Hematopoietic multipotent progenitor cell treated with erythropoietin and hydrocortisone succinate and interleukin-3 and kit ligand, for 4 days (in vitro differentiated cells): ENCODE data around the gene CENPP.
A peak's percentile ranks its signal among the peaks of the same experiment; 100 is the strongest.
"Not testable (repeated sequence)": the region's sequence is repeated elsewhere in the genome, so short reads cannot be mapped to it uniquely, and the experiment has no call there.

Experiments
- DNase-seq: peaks from one replicate; pipeline ENCODE4 v3.0.0-alpha.2; 2015

CENPP gene

GRCh38 chr9:92558612-92559374 lies 233.0 kb downstream of the CENPP start:
- DNase-seq = no peak

- no peak for DNase-seq
Observed at GRCh38 chr9:92561374-92562330, 235.9 kb downstream of the CENPP start.

GRCh38 chr9:92562461-92562967 lies 236.8 kb downstream of the CENPP start:
- no peak for DNase-seq

GRCh38 chr9:92563116-92564100 lies 237.7 kb downstream of the CENPP start:
- DNase-seq = peak; percentile 11

- DNase-seq = no peak
Observed at GRCh38 chr9:92564504-92564903, 238.8 kb downstream of the CENPP start.

- no peak for DNase-seq
Observed at GRCh38 chr9:92564982-92565381, 239.2 kb downstream of the CENPP start.

- DNase-seq = not testable (repeated sequence)
Observed at GRCh38 chr9:92571871-92572270, 246.1 kb downstream of the CENPP start.

GRCh38 chr9:92573612-92574011 lies 247.9 kb downstream of the CENPP start:
- not testable (repeated sequence) for DNase-seq

GRCh38 chr9:92576175-92576574 lies 250.4 kb downstream of the CENPP start:
- DNase-seq = no peak

GRCh38 chr9:92589923-92590322 lies 264.2 kb downstream of the CENPP start:
- DNase-seq = no peak

GRCh38 chr9:92590377-92590776 lies 264.6 kb downstream of the CENPP start:
- peak; percentile 61 for DNase-seq

- no peak for DNase-seq
Observed at GRCh38 chr9:92592537-92592936, 266.8 kb downstream of the CENPP start.

- peak; percentile 41 for DNase-seq
Observed at GRCh38 chr9:92592946-92593861, 267.5 kb downstream of the CENPP start.

GRCh38 chr9:92595075-92595474 lies 269.3 kb downstream of the CENPP start:
- not testable (repeated sequence) for DNase-seq

- DNase-seq = no peak
Observed at GRCh38 chr9:92595930-92596329, 270.2 kb downstream of the CENPP start.

- DNase-seq = no peak
Observed at GRCh38 chr9:92598382-92598781, 272.6 kb downstream of the CENPP start.

GRCh38 chr9:92599938-92600461 lies 274.2 kb downstream of the CENPP start:
- no peak for DNase-seq

GRCh38 chr9:92600462-92601261 lies 274.9 kb downstream of the CENPP start:
- DNase-seq = no peak

GRCh38 chr9:92601451-92601850 lies 275.7 kb downstream of the CENPP start:
- DNase-seq = no peak

GRCh38 chr9:92602413-92602812 lies 276.7 kb downstream of the CENPP start:
- DNase-seq = no peak
